Measurements from ENCODE around the gene POP4.

GRCh38 chr19:29560313-29561075 is 45.6 kb upstream of the POP4 start:
- no peak for TF ChIP-seq GATAD2B (conservative IDR thresholded peaks at IDR 0.05; ENCODE audit: low read depth)
- no peak for TF ChIP-seq USF2 (IDR thresholded peaks at IDR 0.05; ENCODE audit: borderline replicate concordance, low read depth, low read length)
- no peak for TF ChIP-seq TARDBP (IDR thresholded peaks at IDR 0.05; ENCODE audit: borderline replicate concordance)
- no peak for TF ChIP-seq CEBPB (IDR thresholded peaks at IDR 0.05; ENCODE audit: borderline replicate concordance in 1 of 2, low read depth in 2 of 2, low read length in 2 of 2)
